HG03045 (cell line): ENCODE results near the gene C11orf98.

ENCODE experiments used
- ATAC-seq: cut with Tn5 transposase; IDR thresholded peaks from one replicate; pipeline ENCODE4 v1.9.1; 2021; ENCODE audit warnings: mild to moderate bottlenecking, moderate library complexity; ENCODE audit not compliant: unreplicated experiment

C11orf98 gene

DNA sequence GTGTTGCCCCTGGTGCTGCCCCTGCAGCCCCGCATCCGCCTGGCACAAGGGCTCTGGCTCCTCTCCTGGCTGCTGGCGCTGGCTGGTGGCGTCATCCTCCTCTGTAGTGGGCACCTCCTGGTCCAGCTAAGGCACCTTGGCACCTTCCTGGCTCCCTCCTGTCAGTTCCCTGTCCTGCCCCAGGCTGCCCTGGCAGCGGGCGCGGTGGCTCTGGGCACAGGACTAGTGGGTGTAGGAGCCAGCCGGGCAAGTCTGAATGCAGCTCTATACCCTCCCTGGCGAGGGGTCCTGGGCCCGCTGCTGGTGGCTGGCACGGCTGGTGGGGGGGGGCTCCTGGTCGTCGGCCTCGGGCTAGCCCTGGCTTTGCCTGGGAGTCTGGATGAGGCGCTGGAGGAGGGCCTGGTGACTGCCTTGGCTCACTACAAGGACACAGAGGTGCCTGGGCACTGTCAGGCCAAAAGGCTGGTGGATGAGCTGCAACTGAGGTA, 51.7 kb downstream of the C11orf98 start:
- ATAC-seq, result no peak
